GM12878 (cell line): ENCODE measurements around the gene BICC1. TPM values are rescaled to one million over a fixed set of nuclear protein-coding genes. Genes with fewer than 3 reads are reported as not detected.

Experiments used
- ATAC-seq: fragments of 200-7000 bp; cut with Tn5 transposase; 3 replicates; pipeline ENCODE4 v1.9.1; 2020; ENCODE audit warnings: mild to moderate bottlenecking, moderate library complexity
- BruUV-seq: library from RNA; stranded (reverse); fragments of 400-500 nt; replicated peaks from 2 replicates; lab custom pipeline; 2021; lab: Mats Ljungman, UMichigan
- CTCF ChIA-PET: fragments of 300-600 bp; sonication (Branson Sonifier 250); formaldehyde crosslinking; extraction: SDS; loops from one replicate; lab custom pipeline; 2021; ENCODE audit warnings: inconsistent platforms; lab: Yijun Ruan, JAX
- POLR2A ChIA-PET: fragments of 350-600 bp; formaldehyde crosslinking; extraction: SDS; loops from one replicate; lab custom pipeline; 2021; ENCODE audit warnings: inconsistent platforms; lab: Charles Lee
- RAD21 ChIA-PET: fragments of 300-600 bp; sonication (Branson Sonifier 250); formaldehyde crosslinking; loops from one replicate; lab custom pipeline; 2023; ENCODE audit warnings: antibody characterized with exemption; ENCODE audit not compliant: unreplicated experiment; lab: Charles Lee
- SMC1A ChIA-PET: fragments of 300-600 bp; sonication (Branson Sonifier 250); formaldehyde crosslinking; loops from one replicate; lab custom pipeline; 2023; ENCODE audit not compliant: unreplicated experiment, uncharacterized antibody; lab: Charles Lee
- DNase-seq: peaks from one replicate; pipeline ENCODE4 v3.0.0-alpha.2; 2011; ENCODE audit warnings: low read depth, low spot score
- FAIRE-seq: peaks from 3 replicates; lab custom pipeline; 2011; peaks lifted over from hg19 to GRCh38; lab: Jason Lieb, UNC
- H2AFZ ChIP-seq: 2 replicates; pipeline ENCODE4 v1.6.0; 2011; ENCODE audit warnings: low read depth, low read length, control low read depth; ENCODE audit not compliant: control insufficient read depth
- H3K27ac ChIP-seq: 2 replicates; pipeline ENCODE4 v1.5.1; 2011; ENCODE audit warnings: control low read depth; ENCODE audit not compliant: control insufficient read depth, insufficient read depth
- H3K27me3 ChIP-seq, 2 experiments: replicated peaks in 1 of 2; 2 replicates each; pipeline versions ENCODE4 v1.6.0 to v1.6.1; 2011; ENCODE audit warnings: low read length in 1 of 2; ENCODE audit not compliant: control insufficient read depth in 2 of 2, insufficient read depth in 2 of 2
- H3K36me3 ChIP-seq, 2 experiments: 2 replicates each; pipeline ENCODE4 v1.5.1; 2011; ENCODE audit warnings: low read length in 1 of 2; ENCODE audit not compliant: control insufficient read depth in 2 of 2, insufficient read depth in 2 of 2
- H3K4me1 ChIP-seq: 2 replicates; pipeline ENCODE4 v1.6.1; 2011; ENCODE audit warnings: mild to moderate bottlenecking, low read length, moderate library complexity, mixed read lengths; ENCODE audit not compliant: control insufficient read depth, insufficient read depth
- H3K4me2 ChIP-seq: 2 replicates; pipeline ENCODE4 v1.6.0; 2011; ENCODE audit warnings: control low read depth; ENCODE audit not compliant: control insufficient read depth, insufficient read depth
- H3K4me3 ChIP-seq: fragments of 200-600 bp; sonication (generic); 2 replicates; pipeline ENCODE4 v1.5.1; 2016
- H3K79me2 ChIP-seq: 2 replicates; pipeline ENCODE4 v1.6.0; 2011; ENCODE audit warnings: low read length; ENCODE audit not compliant: control insufficient read depth, insufficient read depth
- H3K9ac ChIP-seq: 2 replicates; pipeline ENCODE4 v1.8.0; 2011; ENCODE audit warnings: low read length, control low read depth, mixed read lengths; ENCODE audit not compliant: control insufficient read depth, insufficient read depth
- H3K9me3 ChIP-seq: replicated peaks from 3 replicates; pipeline ENCODE4 v1.5.1; 2011; ENCODE audit warnings: mild to moderate bottlenecking, low read length; ENCODE audit not compliant: control insufficient read depth, insufficient read depth
- H4K20me1 ChIP-seq: 2 replicates; pipeline ENCODE4 v1.6.0; 2011; ENCODE audit not compliant: control insufficient read depth, insufficient read depth
- CEBPB ChIP-seq, 2 experiments: fragments of 150-350 bp in 1 of 2; IDR thresholded peaks; 2 replicates each; pipeline ENCODE4 v1.6.1; 2012 to 2014; ENCODE audit warnings: low read depth in 2 of 2, low read length in 2 of 2, borderline replicate concordance in 1 of 2, inconsistent platforms in 1 of 2
- CHD1 ChIP-seq: IDR thresholded peaks from 2 replicates; pipeline ENCODE4 v1.6.1; 2012; ENCODE audit warnings: low read depth, low read length, improper control_type of control experiment
- E2F4 ChIP-seq: IDR thresholded peaks from 2 replicates; pipeline ENCODE4 v1.6.1; 2012; ENCODE audit warnings: low read depth, low read length, improper control_type of control experiment
- HCFC1 ChIP-seq: fragments of 150-350 bp; IDR thresholded peaks from 2 replicates; pipeline ENCODE4 v1.6.1; 2014; ENCODE audit warnings: low read length
- LARP7 ChIP-seq: fragments of 450-650 bp; IDR thresholded peaks from 2 replicates; pipeline ENCODE4 v1.6.1; 2017; ENCODE audit warnings: mild to moderate bottlenecking
- PAX8 ChIP-seq: fragments of 450-650 bp; IDR thresholded peaks from 2 replicates; pipeline ENCODE4 v1.6.1; 2017; ENCODE audit warnings: mild to moderate bottlenecking, moderate library complexity
- POLR2A ChIP-seq: IDR thresholded peaks from 2 replicates; pipeline ENCODE4 v1.6.1; 2011; ENCODE audit warnings: low read depth, mild to moderate bottlenecking, low read length
- RUNX3 ChIP-seq: IDR thresholded peaks from 2 replicates; pipeline ENCODE4 v1.6.1; 2012; ENCODE audit warnings: low read length, inconsistent platforms
- SMC3 ChIP-seq: IDR thresholded peaks from 2 replicates; pipeline ENCODE4 v1.6.1; 2011; ENCODE audit warnings: low read length, improper control_type of control experiment, borderline replicate concordance
- SREBF1 ChIP-seq: IDR thresholded peaks from 2 replicates; pipeline ENCODE4 v1.6.1; 2012; ENCODE audit warnings: mild to moderate bottlenecking, low read length
- SRF ChIP-seq, 2 experiments: IDR thresholded peaks; 2 replicates each; pipeline ENCODE4 v1.6.1; 2011; ENCODE audit warnings: low read depth in 2 of 2, low read length in 2 of 2, mild to moderate bottlenecking in 1 of 2, moderate library complexity in 1 of 2
- ZBTB4 ChIP-seq: fragments of 450-650 bp; formaldehyde crosslinking; IDR thresholded peaks from 2 replicates; pipeline ENCODE4 v1.4.0; 2022; ENCODE audit warnings: mild to moderate bottlenecking, moderate library complexity
- ZNF217 ChIP-seq: fragments of 450-650 bp; IDR thresholded peaks from 2 replicates; pipeline ENCODE4 v1.6.1; 2017; ENCODE audit warnings: antibody characterized with exemption, mild to moderate bottlenecking
- WGBS: methylation state at CpG from one replicate; pipeline ENCODE4 v1.1.6; 2016; ENCODE audit warnings: low lambda C conversion rate; ENCODE audit not compliant: insufficient replicate concordance, insufficient coverage; ENCODE audit errors: missing lambda C conversion rate; 5-methylcytosine and 5-hydroxymethylcytosine counted together
- in situ Hi-C: fragments of 300-500 bp; cut with MboI; formaldehyde crosslinking; loops from 9 replicates; pipeline ENCODE4 v1.14.3; 2018; ENCODE audit warnings: mixed read lengths
- intact Hi-C: fragments of 100-400 bp; cut with micrococcal nuclease; formaldehyde crosslinking; loops from one replicate; pipeline ENCODE4 v1.14.2; 2022; ENCODE audit not compliant: unreplicated experiment
- polyA plus RNA-seq, 11 experiments: library from polyadenylated mRNA; depleted of rRNA in 4 of 11; unstranded in 6 of 11; stranded (reverse) in 5 of 11; fragments of >200 nt; fragmentation: Nextera tagmentation in 4 of 11; fragmentation: Illumina TruSeq in 1 of 11; extraction: Ambion mirVana in 4 of 11; extraction: Trizol in 1 of 11; gene quantifications; 1 replicate in 1 of 11; 2 replicates in 10 of 11; pipeline versions ENCODE4 v1.2.1 to v1.2.3, GENCODE V29; 2011 to 2016; ENCODE audit warnings: inconsistent platforms in 2 of 11, missing spikeins in 2 of 11, low read depth in 1 of 11
- total RNA-seq, 4 experiments: library from RNA; depleted of rRNA in 3 of 4; stranded (reverse); fragments of >200 nt in 3 of 4; fragmentation: Illumina TruSeq in 1 of 4; extraction: Trizol in 1 of 4; gene quantifications; 2 replicates each; pipeline versions ENCODE4 v1.2.1 to v1.2.3, GENCODE V29; 2013 to 2021

The BICC1 gene
- total and polyA plus RNA-seq, 10 of the 15 experiments (the other 5 are each of a cell fraction or from before 2014, with no cell fraction given) = 0.01 to 0.10 (median 0.04) TPM; not detected in 5

GRCh38 chr10:58743466-58744115 is 230.9 kb downstream of the BICC1 start:
- ChIA-PET CTCF (interaction anchor here (0.8 to 1.5 kb wide), 2 partner anchors 11 to 39 kb away, joined by 4 read pairs; no protein-coding TSS in a partner anchor), POLR2A (interaction anchor here (0.6 to 0.7 kb wide), 3 partner anchors 9 to 617 kb away, joined by 3 to 4 read pairs (median 3); no protein-coding TSS in a partner anchor)
- in situ Hi-C loops = no loop called here
- Histone ChIP-seq H3K79me2 (no peaks in the 10 kb centered on the region), H3K4me3 (no peak overlapping the region), H3K9me3 (no peaks in the 10 kb centered on the region), H2AFZ (no peak overlapping the region), H3K4me2 (no peak overlapping the region), H3K27me3 (no peaks in the 10 kb centered on the region), H3K9ac (no peak overlapping the region), H3K27ac (no peak overlapping the region), H3K36me3 (no peaks in the 10 kb centered on the region)
- no peak for DNase-seq
- BruUV-seq = no TSS peak
- 0% methylated on average over 3 of the region's 3 CpGs for WGBS
- no peak for ATAC-seq
- FAIRE-seq = no peak
- TF ChIP-seq HCFC1 (no peak), PAX8 (no peak), SREBF1 (no peak), CEBPB (IDR thresholded peaks at IDR 0.05; ENCODE audit: borderline replicate concordance in 1 of 2, low read depth in 2 of 2, low read length in 2 of 2) (no peak)
- TF ChIP-seq, all 136 proteins: peak for 0
- Histone ChIP-seq H3K4me1 (no peaks in the 10 kb centered on the region), H4K20me1 (no peaks in the 10 kb centered on the region)
- intact Hi-C loops = no loop called here
- SMC1A ChIA-PET = interaction anchor here (0.7 to 1.2 kb wide), 2 partner anchors 20 to 44 kb away, joined by 4 to 5 read pairs; no protein-coding TSS in a partner anchor
- RAD21 ChIA-PET = no interaction called here

GRCh38 chr10:58746474-58747185 is 234.0 kb downstream of the BICC1 start:
- FAIRE-seq (no peak), DNase-seq (no peak), ATAC-seq (no peak)
- Histone ChIP-seq H3K4me2 (no peak overlapping the region), H4K20me1 (no peaks in the 10 kb centered on the region), H3K9ac (no peak overlapping the region), H3K36me3 (no peaks in the 10 kb centered on the region), H3K79me2 (no peaks in the 10 kb centered on the region), H3K4me3 (no peak overlapping the region), H3K27ac (no peak overlapping the region), H3K27me3 (no peaks in the 10 kb centered on the region), H3K4me1 (no peaks in the 10 kb centered on the region), H2AFZ (no peak overlapping the region), H3K9me3 (no peaks in the 10 kb centered on the region)
- RAD21 ChIA-PET = no interaction called here
- BruUV-seq = no TSS peak
- SMC1A ChIA-PET = interaction anchor here (1.0 kb wide), 1 partner anchor 20 kb away, joined by 3 read pairs; no protein-coding TSS in a partner anchor
- intact Hi-C loops = no loop called here
- CTCF ChIA-PET = no interaction called here
- in situ Hi-C loops = no loop called here
- POLR2A ChIA-PET = interaction anchor here (0.7 kb wide), 1 partner anchor 19 kb away, joined by 3 read pairs; no protein-coding TSS in a partner anchor
- 0% methylated on average over 2 of the region's 2 CpGs for whole genome bisulfite sequencing
- TF ChIP-seq SMC3 (no peak), ZNF217 (no peak), SRF (IDR thresholded peaks at IDR 0.05; ENCODE audit: low read depth in 2 of 2, low read length in 2 of 2) (no peak), CHD1 (no peak), ZBTB4 (CRISPR knock-in tag) (no peak), E2F4 (no peak), POLR2A (no peak), RUNX3 (no peak), LARP7 (no peak)
